GM18511 (cell line): ENCODE data around the gene CABLES2.
A peak's percentile ranks its signal among the peaks of the same experiment; 100 is the strongest.
"Not testable (repeated sequence)": the region's sequence is repeated elsewhere in the genome, so short reads cannot be mapped to it uniquely, and the experiment has no call there.

Source experiments
- ATAC-seq: cut with Tn5 transposase; IDR thresholded peaks from one replicate; pipeline ENCODE4 v1.9.1; 2021; ENCODE audit warnings: mild to moderate bottlenecking, moderate library complexity; ENCODE audit not compliant: unreplicated experiment

The CABLES2 gene

DNA sequence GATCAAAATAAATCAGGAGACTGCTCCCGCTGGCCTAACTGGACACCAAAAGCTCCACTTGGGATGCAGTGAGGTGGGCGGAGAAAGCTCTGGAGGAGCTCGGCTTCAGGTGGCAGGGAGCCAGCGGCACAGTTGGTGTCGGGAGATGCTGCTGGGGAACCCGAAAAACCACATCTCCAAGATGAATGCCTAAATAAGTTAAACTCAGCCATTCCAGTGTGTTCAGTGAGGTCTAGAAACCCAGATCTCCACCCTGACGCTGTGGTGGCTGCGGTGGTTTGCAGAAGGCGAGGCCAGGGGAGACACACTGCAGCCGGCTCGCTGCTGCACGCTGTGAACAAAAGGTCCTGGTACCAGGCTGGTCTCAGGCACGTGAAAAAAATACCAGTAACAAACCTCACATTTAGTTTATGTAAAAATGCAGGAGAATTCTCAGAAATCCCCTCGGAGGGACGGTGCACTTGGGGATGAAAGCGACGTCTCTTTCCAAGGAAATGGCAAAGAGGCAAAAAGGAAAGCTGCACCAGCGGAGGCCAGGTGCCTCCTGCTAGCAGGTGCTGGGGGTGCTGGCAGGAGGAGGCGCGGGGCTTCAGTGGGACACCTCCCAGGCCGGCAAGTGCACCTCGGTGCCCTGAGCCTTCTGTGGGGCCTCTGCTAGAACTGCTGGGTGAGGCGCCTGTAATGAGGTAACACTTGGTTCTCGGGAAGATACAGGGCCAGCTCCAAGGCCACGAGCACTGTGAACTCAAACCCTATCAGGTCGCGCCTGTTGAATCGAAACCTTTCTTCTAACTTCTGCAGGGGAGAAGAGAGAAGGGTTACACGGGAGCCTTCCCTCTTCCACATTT, 16.5 kb downstream of the CABLES2 start:
- ATAC-seq, result no peak

DNA sequence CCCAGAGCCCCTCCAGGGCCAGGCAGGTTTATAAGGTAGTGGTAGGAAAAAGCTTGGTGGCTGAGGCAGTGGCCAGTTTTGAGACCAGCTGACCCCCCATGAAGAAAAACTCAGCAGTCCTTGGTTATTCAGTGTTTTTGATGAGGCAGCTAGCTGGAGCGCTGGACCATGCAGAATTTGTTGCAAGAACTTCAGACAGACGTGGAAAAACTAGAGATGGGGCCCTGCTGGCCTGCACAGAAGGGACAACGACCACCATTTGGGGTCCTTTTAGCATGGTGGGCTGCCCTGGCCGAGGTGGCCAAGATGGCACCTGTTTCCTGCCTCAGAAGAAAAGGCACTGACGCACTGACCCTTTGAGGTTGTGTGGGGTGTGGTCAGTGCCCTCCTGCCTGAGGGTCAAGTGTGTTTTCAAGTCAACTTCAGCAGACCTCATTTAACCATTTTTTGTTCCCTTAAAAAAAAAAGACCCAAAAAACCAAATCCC, 17.4 kb downstream of the CABLES2 start:
- no peak for ATAC-seq

DNA sequence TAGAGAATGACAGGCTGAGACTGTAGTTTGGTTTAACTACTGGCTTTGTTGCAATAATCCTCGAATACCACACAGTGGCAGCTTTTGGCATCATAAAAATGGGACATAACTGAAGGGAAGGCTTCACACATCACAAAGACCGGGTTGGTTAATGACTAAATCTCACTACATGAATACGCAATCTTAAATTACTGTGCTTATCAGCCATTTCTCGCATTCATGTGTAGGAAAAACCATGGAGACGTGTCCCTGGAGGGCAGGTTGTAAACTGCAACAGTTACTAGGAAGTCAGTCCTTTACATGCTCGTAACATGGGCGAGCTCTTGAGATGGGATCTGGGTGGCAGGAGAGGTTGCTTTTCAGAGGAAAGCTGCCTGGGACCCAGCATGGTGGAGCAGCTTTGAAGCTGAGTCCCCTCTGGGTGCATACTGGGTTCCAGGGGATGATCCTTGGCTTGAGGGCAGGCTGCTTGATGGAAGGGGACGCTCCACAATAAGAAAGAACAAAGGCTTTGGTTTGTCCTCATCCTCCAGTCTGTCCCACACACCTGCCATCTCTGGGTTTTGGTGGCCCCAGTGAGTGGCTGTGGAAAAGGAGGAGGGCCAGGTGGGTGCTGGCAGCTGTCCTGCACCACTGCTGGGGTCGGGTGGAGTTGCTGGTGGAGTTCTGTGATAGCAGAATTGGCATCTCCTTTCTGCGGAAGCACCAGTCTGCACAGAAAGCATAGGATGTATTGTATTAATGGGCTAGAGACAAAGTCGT, 18.1 kb downstream of the CABLES2 start:
- no peak for ATAC-seq

DNA sequence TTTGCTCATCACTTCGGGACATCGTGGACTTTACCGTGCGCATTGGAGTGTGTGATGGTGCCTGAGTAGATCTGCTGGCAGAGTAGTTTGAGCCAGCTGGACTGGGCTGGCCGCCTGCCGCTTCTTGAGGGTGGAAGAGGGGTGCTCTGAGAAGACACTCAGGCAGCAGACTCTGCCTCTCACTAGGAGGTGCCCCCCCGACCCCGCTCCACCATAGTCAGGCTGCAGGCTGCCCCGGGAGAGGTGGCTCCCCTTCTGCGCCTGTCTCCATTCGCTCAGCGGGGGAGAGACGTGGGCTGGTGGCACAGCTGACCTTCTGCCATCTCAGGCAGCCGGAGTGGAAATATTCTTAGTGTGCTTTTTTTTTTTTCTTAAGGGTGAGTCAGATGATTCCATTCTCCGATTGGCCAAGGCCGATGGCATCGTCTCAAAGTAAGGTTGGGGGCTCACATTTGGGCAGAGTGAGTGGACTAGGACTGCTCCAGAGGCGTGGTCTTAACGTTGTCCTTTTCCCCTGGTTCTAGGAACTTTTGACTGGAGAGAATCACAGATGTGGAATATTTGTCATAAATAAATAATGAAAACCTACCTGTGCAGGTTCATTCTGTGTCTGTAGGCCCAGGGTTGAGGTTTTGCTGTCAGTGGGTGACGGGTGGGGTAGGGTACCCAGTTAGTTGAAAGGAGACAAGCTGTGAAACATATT, 19.0 kb downstream of the CABLES2 start:
- no peak for ATAC-seq

DNA sequence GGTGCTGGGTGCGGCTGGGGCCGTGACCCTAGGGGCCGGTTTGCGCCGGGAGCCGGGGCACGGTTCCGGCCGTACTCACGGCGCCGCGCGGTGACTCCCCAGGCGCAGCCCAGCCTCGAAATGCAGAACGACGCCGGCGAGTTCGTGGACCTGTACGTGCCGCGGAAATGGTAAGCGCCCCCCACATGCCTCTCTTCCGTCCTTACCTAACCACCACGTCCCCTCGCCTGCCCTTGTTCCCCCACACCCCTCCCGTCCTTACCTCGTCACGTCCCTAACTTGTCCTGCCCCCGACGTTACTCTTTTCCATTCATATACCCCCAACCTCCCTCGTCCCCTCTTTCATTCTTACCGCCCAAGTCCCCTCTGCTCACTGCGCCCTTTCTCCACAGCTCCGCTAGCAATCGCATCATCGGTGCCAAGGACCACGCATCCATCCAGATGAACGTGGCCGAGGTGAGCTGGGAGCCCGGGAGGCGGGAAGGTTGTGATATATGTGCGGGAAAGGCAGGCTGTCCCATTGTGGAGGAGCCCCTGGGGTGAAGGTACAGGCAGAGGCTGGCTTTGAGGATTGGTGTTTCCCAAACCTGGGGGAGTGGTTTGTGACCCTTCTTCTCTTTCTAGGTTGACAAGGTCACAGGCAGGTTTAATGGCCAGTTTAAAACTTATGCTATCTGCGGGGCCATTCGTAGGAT, 19.7 kb downstream of the CABLES2 start:
- ATAC-seq, result no peak

DNA sequence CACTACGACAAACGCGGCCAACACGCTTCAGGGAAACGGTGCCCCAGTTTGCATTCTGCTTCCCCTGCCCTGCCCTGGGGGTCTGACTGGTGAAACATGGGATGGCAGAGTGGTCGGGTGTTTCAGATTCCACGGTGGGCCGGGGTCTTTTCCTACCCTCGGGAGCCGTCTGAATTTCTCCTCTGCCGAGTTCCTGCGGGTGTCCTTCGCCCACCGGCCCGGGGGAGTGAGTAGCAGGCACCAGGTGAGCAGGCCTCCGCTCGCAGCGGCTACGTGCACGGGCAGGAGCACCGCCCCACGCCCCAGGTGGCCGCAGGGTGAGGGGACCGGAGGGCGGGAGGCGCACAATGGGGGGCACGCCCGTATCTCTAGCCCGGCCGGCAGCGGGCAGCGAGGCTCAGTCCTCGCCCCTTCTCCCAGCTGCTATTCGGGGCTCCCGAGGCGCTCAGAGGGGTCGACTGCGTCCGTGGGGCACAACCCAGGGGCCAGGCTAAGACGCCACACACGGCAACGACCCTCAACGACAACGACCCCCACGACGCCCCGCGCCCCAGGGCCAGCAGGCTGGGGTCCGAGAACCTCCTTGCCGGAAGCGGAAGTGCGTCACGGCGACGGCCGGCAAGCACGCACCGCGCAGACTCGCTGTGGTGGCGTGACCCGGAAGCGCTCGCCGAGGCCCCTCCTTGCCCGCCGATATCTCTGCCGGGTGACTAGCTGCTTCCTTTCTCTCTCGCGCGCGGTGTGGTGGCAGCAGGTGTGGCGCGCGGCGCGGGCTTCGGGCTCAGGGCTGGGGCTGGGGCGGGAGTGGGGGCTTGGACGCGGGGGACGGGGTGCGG, 20.5 kb downstream of the CABLES2 start, which contains the start of gene RPS21:
RPS21 (plus strand) TSS at position 721 of the 836 bp plus-strand sequence. CDS start 236 bp downstream, outside the sequence.
- ATAC-seq, result peak; percentile 90

DNA sequence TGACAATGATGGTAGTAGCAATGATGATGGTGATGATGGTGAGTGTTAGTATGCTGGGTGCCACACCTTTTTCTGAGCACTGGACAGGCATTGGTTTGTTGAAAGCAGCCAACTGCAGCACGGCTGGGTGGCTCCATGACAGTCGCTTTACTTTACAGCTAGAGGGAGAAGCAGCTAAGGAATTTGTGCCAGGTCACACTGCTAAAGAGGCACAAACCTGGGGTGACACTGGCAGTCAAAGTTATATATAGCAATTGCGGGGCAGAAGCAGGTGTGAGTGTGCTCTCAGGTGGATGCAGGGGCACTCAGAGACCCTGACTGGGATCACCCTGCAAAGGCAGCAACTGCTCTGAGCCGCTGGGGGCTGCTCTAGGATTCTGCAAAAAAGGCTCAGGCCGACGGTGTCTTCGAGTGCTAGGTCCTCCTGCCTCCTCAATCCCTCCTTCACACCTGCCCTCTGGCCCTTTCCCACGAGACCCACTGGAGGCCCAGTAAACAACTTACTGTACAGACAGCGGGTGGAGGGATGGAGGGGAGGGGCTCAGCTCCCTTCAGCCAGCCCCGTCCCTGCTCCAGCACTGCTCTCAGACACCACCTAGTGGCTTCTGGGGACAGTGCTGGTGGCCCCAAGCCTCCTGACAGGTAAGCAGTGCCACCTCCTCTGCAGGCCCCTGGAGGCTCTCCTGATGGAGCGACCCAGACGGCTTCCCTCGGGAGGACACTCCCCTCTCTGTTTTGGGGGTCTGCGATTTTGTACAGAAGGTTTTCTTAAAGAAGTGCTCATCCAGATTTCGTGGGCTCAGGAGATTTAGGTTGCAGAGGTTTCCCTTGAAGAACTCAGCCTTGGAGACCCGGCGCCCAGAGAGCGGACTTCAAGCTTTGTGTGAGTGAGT, 24.5 kb downstream of the CABLES2 start:
- peak; percentile 60 for ATAC-seq

DNA sequence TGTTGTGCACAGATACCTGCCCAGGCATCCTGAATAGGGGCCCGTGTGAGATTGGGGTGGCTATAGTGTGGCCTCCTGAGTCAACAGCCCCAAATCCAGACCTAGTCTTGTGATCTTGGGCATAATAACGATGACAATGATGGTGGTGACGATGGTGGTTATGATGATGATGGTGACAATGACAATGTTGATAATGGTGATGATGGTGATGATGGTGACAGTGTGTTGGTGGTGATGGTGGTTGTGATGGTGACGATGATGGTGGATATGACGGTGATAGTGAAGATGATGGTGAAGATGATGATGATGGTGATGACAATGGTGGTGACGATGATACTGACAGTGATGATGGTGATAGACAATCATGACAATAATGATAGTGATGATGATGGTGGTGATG, 25.2 kb downstream of the CABLES2 start:
- ATAC-seq, result no peak

DNA sequence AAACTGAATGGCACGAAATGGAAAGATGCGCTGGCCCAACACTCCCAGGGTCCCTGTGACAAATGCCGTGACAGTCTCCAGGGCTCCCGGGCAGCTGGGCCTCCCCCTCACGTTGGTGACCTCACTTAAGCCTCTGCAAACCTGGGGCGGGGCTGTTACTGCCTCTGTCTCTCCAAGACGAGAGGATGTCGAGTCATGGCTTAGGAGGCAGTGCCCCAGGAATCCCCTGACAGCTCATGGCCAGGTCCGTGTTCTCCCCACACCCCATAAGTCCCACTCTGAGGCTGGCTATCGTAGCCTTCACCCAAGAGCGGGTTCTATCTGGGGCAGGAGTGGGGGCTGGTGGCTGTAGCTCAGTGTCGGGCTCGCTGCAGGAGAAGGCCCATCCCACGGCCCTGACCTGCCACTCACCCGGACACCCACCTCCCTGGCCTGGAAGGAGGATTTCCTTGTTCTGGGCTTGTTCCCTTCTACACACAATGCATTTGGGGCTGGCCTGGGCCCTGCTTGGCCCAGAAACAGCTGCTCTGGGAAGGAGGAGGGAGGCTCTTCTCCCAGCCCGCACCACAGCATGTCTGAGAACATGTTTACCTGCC, 25.8 kb downstream of the CABLES2 start:
- ATAC-seq, result no peak

DNA sequence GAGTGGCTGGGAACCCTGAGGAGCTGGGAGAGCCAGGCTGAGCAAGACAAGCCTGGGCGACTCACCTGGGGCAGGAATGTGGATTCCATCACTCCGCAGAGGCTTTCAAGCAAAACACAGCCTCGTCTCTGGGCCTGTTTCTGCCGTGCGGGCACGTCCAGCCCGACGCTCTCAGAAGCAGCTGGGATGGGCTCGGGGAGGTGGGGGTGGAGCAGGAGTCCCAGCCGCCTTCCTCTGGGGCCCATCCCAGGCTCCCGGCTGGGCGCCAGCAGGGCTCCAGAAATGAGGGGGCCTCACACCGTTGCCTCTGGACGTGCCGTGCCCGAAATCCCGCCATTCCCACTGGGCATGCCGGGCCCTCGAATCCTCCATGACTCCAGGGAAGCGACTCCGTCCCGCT, 28.9 kb downstream of the CABLES2 start:
- no peak for ATAC-seq

DNA sequence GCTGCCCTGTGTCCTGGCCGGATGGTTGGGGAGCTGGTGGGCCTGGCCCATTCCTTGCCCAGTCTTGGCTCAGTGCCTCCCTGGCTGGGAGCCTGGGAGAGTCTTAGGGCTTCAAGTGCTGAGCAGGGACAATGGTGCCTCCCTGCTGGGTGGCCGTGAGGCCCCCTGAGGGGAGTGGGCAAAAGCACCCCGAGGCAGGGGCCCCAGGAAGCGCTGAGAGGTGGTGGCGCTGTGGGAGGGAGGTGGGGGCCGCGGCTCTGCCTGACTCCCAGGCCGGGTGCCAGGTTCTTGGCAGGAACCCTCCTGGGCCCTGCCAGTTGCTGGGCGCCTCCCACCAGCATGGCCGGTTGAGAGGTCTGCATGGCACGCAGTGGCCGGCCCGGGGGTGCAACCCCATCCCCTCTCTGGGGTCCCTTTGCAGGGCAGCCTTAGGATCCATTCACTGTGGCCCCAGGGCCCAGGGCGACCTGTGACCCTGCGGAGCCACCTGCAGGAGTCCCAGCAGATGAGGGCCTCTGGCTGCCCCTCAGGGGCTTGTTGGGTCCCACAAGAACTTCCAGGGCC, 29.4 kb downstream of the CABLES2 start:
- ATAC-seq, result no peak

DNA sequence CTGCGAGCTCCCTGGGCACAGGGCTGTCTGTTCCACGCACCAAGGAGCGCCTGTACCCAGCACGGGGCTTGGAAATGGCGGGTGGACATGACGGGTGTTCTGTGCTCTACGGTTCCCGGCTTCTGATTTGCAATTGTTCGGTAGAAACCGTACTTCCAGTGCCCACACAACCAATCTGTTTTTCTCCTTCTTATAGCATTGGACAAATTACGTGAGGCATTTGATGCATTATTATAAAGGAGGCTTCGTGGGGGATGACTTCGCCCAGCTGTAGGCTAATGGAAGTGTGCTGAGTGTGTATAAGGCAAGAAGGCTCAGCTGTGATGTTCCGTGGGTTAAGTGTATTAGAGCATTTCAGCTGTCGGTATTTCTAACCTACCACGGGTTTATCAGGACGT, 30.0 kb downstream of the CABLES2 start:
- no peak for ATAC-seq

DNA sequence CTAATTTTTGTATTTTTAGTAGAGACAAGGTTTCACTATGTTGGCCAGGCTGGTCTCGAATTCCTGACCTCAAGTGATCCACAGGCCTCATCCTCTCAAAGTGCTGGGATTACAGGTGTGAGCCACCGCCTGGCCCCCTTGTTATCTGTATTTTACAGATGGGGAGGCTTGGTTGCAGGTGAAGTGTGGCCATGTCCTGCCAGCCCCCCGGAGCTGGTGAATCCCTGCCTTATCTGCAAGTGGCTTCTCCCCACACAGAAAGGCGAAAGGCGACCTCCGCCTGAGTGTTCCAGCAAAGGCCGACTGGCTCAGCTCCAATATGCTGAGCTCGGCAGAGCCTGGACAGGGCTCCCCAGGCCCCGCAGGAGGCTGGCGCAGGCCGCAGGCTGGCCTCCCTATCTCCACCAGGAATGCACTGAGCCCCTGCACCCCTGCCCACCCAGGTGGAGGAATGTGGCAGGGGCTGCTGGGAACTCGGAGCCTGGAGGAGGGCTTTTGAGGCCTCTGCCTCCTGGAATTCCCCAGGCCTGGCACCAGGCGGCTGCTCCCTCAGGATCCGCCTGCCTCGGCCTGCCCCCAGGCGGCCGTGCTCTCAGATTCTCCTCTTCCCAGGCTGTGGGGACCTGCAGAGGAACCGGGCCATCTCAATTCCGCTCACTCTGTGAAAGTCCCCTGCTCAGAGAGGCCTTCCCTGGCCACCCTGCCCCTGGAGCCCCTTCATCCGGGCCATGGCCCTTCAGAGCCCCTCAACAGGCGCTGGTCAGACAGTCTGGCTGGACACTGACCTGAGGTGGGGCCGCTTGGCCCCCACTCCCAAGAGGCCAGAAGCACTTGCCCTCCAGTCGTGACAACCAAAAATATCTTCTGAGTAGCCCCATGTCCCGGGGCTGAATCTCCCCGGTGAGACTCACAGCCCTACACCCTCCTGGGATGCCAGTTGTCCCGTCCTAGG, 30.7 kb downstream of the CABLES2 start:
- no peak for ATAC-seq

DNA sequence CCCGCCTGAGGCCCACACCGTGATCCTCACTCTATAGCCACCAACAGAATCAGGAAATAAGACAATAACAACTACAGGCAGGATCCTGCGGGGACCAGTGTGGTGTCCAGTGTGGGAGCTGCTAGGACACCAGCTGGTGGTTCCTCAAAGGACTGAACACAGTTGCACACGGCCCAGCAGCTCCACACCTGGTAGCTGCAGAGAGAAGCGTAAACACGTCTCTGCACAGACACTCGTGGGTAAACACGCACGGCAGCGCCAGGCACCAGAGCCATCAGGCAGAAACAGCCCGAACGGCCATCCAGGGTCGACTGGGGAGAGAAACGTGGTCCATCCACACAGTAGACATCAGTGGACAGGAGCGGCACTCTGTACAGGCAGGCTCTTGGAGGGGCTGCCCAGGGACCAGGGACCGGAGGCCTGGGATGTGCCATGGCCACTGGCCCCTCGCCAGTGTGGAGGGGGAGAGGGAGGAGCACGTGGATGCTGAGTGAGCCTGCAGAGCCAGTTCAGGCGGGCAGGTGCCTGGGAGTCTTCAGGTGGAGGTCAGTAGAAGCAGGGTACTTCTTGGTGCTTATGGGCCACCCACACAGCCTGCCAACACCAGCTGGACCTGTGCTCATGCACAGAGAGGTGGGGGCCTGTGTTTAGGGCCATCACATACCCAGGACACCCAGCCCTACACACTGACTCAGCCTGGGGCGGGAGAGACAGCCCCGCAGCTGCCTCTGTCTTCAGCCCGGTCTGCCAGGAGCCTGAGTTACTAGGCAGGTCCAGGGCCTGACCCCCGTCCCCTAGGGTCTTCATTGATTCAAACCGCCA, 32.5 kb downstream of the CABLES2 start:
- no peak for ATAC-seq

DNA sequence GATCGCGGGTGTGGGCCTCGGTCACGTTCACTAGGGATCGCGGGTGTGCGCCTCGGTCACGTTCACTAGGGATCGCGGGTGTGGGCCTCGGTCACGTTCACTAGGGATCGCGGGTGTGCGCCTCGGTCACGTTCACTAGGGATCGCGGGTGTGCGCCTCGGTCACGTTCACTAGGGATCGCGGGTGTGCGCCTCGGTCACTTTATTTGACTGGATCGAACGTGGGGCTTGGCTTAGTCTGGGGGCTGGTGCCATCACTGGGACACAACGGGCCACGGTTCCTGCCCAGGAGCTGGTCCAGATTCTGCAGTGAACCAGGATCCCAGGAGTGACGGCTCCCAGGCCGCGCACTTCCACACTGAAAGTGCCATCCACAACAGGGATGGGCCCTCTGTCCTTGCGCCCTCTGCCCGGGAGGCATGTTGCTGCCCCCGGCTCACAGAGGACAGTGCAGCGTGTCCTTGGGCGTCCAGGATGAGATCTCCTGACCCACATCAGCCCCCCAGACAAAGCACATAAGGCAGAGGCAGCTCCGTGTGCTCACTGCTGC, 33.4 kb downstream of the CABLES2 start:
- not testable (repeated sequence) for ATAC-seq
